Fibroblast of the conjunctiva (primary cell): ENCODE measurements around the gene DOP1B.
"Not testable (repeated sequence)": the region's sequence is repeated elsewhere in the genome, so short reads cannot be mapped to it uniquely, and the experiment has no call there.

ENCODE experiments used
- DNase-seq: peaks from one replicate; pipeline ENCODE4 v3.0.0-alpha.2; 2010; ENCODE audit warnings: low read depth

Gene DOP1B, protein sequence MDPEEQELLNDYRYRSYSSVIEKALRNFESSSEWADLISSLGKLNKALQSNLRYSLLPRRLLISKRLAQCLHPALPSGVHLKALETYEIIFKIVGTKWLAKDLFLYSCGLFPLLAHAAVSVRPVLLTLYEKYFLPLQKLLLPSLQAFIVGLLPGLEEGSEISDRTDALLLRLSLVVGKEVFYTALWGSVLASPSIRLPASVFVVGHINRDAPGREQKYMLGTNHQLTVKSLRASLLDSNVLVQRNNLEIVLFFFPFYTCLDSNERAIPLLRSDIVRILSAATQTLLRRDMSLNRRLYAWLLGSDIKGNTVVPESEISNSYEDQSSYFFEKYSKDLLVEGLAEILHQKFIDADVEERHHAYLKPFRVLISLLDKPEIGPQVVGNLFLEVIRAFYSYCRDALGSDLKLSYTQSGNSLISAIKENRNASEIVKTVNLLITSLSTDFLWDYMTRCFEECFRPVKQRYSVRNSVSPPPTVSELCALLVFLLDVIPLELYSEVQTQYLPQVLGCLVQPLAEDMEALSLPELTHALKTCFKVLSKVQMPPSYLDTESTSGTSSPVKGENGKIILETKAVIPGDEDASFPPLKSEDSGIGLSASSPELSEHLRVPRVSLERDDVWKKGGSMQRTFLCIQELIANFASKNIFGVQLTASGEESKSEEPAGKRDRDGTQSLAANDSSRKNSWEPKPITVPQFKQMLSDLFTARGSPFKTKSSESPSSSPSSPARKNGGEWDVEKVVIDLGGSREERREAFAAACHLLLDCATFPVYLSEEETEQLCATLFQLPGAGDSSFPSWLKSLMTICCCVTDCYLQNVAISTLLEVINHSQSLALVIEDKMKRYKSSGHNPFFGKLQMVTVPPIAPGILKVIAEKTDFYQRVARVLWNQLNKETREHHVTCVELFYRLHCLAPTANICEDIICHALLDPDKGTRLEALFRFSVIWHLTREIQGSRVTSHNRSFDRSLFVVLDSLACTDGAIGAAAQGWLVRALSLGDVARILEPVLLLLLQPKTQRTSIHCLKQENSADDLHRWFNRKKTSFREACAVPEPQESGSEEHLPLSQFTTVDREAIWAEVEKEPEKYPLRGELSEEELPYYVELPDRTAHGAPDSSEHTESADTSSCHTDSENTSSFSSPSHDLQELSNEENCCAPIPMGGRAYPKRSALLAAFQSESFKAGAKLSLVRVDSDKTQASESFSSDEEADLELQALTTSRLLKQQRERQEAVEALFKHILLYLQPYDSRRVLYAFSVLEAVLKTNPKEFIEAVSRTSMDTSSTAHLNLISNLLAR (N-terminal part only)

DNA sequence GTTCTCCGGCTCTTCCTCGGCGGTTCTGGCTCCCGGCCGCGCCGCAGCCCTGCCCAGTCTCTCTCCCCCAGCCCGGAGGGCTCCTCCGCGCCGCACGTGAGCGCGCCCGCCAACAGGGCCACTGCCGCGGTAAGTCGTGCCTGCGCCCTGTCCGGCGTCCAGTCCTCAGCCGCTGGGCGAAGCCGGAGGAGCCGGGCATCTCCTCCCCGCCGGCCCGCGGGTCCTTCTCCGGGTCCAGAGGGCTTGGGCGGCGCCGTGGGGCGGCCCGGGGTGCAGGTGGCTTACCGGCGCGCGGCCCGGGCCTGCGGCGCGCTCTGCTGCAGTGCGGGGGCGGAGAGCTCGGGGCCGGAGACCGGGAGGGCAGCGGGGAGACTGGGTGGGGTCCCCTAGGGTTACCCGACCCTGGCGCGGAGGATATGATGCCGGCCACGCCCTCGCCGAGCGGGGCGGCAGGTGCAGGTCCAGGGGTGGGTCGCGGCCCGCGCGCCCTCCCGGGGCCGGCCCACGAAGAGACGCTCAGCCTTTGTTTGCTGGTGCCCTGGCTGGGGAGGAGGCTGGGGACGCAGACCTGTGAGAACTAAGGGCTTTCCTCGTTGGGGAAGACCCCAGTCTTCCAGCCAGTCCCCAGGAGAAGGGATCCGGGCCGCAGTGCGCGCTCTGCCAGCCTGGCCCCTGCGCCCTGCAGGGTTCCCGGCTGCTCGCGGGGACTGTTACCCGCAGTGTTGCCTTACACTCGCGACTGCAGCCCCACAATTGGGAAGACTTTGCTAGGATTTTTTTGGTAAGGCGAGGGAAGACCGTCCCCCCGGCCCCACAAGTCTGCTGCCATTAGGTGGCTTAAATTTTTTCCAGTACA, at the start of gene DOP1B:
Gene DOP1B (plus strand): TSS at position 10 of the 856 bp plus-strand sequence. CDS start 7,910 bp downstream, outside the sequence.
- no peak for DNase-seq

DNA sequence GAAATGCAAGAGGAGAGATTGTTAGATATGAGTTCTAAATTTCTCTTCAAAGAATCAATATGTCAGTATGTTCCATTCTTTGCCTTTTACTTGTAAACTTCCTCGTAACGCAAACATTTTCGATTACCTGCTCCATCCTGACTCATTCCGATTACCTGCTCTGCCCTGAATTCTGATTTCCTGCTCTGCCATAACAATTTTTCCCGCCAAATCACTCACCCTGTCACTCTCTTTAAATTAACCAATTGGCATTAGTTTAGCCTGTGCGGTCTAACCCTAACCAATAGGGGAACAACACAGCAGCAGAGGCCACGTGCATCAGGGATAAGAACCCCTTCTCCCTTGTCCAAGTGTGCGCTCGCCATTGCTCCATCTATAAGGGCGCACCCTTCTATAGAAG, 46.8 kb upstream of the DOP1B start:
- DNase-seq, result no peak

DNA sequence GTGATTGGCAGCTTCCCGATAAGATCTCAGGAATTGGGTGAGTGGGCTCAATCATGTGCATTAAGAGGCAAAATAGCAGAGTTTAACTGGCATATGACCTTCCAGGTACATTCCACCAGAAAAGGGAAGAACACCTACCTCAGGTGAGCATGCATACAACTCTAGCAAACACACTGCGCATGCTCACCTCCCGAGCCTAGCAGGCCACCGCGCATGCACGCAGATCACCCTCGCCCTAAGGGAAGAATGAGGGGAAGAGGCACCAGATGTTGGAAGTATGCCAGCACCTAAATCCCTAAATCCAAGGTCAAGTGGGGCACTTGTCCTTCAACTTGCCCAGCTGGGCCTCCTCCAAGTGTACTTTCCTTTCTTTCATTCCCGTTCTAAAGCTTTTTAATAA, 45.4 kb upstream of the DOP1B start:
- DNase-seq, result no peak

DNA sequence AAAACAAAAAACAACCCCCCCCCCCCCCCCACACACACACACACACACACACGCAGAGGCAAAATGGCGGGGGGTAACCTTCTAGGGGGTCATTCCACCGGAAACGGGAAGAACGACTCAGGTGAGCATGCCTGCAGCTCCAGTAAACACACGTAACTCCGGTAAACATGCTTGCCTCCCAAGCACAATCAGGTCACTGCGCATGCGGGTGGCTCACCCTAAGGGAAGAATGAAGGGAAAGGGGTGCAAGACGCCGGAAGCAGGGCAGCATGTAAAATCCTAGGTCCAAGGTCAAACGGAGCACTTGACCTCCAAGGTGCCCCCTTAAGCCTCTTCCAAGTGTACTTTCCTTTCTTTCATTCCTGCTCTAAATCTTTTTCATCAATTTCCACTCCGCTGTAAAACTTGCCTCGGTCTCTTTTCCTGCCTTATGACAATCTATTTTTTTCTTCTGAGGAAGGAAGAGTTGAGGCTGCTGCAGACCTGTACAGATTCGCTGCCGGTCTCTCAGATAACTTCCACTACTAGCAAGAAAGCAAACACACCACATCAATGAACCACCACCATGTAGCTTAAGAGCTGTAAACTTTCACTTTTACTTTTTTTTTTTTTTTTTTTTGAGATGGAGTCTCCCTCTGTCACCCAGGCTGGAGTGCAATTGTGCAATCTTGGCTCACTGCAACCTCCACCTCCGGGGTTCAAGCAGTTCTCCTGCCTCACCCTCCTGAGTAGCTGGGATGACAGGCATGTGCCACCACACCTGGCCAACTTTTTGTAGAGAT, 42.8 kb upstream of the DOP1B start:
- no peak for DNase-seq

DNA sequence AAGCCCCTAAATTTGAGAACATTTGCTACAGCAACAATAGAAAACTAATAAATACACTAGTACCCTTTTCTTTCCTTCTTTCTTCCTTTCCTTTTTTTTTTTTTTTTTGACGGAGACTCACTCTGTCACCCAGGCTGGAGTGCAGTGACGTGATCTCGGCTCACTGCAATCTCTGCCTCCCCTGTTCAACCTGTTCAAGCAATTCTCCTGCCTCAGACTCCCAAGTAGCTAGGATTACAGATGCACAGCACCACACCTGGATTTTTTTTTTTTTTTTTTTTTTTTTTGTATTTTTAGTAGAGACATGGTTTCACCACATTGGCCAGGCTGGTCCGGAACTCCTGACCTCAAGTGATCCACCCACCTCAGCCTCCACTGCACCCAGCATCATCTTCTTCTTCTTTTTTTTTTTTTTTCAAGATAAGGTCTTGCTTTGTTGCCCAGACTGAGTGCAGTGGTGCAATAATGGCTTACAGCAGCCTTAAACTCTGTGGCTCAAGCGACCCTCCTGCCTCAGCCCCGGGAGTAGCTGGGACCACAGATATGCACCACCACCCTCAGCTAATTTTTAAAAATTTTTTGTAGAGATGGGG, 41.4 kb upstream of the DOP1B start:
- DNase-seq, result no peak

DNA sequence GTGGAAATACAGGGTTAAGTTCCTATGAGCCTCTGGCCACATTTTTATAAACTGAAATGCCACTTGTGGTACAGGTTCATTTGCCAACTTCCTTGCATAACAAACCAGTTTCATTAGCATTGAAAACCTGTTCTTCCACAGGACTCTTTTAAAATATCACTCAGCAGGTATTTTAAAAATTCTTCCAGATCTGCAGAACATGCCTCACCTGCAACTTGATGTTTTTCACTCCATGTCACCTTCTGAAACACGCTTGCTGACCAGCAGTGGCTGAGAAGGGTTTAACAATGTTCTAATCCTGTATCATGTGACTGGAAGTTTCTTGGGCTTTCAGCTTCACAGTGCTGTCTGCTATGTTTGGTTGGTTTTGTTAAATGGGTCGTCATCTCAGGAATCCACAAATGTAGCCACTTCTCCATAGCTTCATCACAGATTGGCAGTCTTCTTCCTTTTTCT, 39.3 kb upstream of the DOP1B start:
- DNase-seq, result no peak

DNA sequence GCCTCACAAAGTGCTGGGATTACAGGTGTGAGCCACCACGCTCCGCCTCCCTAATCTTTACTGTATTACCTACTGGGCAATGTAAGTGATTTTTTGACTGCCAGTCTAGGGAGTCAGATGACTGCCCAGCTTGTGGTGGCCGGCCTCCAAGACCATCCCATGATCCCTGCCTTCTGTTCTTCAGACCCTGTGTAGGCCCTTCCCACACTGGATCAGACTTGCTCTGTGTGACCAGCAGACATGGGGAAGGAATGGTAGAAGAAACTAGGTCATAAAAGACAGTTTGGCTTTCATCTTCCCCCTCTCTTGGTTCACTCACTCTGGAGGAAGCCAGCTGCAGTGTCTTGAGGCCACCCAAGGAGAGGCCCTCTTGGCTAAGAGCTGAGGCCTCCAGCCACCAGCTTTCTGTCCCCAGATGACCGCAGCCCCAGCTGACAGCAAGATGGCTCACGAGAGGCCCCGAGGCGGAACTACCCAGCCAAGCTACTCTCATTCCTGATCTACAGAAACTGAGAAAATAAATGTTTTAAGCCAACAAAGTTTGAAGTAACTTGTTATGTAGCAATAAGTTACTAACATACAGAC, 36.2 kb upstream of the DOP1B start:
- DNase-seq, result no peak

DNA sequence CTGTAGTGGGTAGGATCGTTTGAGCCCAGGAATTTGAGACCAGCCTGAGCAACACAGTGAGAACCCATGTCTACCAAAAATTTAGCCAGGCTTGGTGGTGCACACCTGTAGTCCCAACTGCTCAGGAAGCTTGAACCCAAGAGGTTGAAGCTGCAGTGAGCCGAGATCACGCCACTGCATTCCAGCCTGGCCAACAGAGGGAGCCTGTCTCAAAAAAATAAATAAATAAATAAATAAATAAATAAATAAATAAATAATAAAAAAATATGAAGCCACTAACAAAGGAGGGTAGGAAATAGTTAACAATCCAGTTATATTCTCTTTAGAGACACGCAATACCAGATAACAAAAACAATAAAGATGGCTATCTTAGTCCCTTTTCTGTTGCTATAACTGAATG, 33.6 kb upstream of the DOP1B start:
- no peak for DNase-seq

DNA sequence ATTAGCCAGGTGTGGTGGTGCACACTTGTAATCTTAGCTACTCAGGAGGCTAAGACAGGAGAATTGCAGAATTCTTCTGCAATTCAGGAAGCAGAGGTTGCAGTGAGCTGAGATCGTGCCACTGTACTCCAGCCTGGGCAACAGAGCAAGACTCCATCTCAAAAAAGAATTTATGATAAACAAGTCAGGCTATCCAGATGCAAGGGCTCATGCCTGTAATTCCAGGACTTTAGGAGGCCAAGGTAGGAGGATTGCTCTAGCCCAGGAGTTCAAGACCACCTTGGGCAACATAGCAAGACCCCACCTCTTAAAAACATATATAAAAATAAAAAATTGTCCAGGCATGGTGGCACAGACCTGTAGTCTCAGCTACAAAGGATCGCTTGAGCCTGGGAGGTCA, 32.2 kb upstream of the DOP1B start:
- DNase-seq, result no peak

DNA sequence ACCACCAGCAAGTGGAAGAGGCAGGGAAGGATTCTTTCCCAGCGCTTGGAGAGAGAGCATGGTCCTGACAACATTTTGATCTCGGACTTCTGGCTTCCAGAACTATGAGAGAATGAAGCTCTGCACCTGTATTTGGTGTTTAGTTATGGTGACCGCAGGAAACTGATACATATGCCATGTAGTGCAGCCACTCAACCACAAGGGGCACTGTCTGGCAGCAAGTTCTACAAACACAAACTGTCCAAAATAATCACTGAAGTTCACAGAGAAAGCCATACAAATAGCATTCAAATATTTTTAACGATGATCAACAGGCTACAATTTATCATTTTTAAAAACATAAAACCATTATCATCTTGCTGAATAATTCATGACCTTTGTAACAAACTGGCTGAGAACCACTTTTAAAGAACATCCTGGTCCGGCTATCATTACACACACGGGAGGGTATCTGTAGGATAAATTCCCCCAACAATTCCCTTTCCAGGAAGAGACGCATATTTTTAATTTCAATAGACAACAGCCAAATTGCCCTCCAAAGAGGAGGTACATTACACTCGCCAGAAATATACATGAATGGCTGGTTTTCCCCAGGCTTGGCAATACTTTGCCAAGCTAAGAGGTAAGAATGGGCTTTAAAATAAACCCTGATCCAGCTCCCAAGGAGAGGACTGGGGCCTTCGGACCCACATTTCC, 31.0 kb upstream of the DOP1B start:
- no peak for DNase-seq

DNA sequence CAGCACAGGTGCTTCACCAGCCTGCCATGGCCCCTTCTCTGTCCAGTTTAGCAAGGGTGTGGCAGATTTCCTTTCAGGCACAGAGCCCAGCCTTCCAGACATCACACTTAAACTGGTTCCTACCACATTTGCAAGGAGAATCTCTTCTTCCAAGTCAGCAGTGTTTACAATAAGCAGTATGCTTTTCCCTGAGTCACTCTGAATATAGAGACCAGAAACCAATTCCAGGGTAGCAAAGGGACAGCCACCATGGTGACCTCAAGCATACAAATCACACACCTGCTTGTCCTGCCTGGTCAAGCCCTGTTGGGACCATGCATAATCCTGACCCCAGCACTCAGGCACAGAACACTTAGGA, 30.4 kb upstream of the DOP1B start:
- DNase-seq, result no peak

DNA sequence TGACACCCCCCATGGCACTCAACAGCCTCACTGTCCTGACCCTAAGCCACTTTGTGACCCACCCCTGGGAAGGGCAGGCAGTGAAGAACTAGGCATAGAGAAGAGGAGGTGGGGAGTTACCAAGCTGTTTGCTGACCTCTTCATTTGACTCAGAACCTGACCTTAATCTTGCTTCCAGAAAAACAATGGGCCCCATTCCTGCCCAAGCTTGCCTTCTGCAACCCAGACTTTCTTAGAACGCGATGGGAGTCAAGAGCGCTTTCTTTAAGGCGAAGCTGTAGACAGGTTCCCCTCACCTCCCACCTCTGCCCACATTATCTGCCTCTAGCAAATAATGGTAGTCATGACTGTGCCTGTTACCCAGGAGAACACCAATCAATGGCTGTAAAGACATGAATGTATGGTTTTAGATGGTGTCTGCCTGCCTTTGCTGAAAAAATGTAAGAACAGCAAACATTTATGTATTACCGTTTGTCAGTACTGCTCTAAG, 30.0 kb upstream of the DOP1B start:
- DNase-seq, result no peak

DNA sequence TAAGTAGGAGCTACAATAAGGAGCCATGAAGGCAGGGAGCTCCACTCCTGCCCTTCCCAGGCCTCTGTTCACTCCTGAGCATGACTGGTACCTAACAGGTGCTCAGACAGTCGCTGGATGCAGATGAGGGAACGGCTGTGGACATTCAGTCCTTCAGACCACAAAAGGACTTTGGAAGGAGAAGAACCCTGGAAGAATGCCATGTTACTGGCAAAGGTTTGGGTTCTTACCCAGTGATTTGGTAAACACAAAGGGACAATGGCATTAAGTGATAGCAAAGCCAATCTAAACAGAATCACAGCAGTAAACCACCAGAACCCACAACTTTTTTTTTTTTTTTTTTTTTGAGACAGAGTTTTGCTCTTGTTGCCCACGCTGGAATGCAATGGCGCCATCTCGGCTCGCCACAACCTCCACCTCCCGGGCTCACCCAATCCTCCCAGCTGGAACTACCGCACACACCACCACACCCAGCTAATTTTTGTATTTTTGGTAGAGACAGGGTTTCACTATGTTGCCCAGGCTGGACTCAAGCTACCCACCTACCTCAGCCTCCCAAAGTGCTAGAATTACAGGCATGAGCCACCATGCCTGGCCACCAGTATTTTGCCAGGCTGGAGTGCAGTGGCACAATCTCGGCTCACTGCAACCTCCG, 29.2 kb upstream of the DOP1B start:
- DNase-seq, result no peak

DNA sequence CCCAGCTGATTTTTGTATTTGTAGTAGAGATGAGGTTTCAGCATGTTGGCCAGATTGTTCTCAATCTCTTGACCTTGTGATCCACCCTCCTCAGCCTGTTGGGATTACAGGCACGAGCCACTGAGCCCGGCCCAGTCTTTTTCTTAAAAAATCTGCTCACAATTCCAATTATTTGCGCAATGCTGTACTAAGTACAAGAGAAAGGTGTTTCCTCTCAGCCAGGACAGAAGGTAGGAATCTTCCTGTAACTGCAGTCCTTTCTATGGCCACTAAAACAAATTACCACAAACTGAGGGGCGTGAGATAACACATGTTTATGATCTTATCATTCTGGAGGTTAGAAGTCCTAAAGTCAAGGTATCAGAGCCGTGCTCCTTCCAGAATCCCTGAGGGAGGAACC, 28.6 kb upstream of the DOP1B start:
- DNase-seq, result no peak

DNA sequence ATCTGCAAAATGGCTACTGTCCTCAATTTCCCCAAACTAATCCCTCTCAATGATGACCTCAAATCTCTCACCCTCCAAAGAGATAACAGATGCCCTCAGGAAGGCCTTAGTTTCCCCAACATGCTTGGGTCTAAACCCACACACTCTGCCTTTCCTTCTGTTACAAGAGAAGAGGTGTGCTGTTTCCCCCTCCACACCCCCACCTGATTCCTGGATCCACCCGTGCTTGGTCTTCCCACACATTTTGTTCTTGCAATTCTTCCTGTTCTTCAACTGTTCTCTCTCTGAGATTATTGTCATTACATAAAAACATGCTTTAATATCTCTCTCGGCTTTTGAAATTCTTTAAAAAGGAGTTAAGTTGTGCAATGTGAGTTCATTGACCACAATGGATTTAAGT, 27.4 kb upstream of the DOP1B start:
- DNase-seq, result no peak

DNA sequence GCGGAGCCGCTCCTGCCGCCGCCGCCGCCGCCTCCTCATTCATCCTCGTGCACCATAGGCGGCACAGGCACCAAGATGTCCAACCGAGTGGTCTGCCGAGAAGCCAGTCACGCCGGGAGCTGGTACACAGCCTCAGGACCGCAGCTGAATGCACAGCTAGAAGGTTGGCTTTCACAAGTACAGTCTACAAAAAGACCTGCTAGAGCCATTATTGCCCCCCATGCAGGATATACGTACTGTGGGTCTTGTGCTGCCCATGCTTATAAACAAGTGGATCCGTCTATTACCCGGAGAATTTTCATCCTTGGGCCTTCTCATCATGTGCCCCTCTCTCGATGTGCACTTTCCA, 26.2 kb upstream of the DOP1B start:
- DNase-seq, result not testable (repeated sequence)

DNA sequence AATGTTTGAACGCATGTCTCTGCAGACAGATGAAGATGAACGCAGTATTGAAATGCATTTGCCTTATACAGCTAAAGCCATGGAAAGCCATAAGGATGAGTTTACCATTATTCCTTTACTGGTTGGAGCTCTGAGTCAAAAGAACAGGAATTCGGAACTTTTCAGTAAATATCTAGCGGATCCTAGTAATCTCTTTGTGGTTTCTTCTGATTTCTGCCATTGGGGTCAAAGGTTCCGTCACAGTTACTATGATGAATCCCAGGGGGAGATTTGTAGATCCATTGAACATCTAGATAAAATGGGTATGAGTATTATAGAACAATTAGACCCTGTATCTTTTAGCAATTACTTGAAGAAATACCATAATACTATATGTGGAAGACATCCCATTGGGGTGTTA, 25.8 kb upstream of the DOP1B start:
- not testable (repeated sequence) for DNase-seq

DNA sequence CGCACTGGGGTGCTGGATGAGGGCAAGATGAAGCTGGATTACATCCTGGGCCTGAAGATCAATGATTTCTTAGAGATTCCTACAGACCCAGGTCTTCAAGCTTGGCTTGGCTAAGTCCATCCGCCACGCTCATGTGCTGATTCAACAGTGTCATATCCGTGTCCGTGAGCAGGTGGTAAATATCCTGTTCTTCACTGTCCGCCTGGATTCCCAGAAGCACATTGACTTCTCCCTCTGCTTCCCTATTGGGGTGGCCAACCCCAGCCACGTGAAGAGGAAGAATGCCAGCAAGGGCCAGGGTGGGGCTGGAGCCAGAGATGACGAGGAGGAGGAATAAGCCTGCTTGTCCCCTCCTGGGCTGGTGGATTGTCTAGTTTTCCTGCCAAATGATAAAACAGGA, 23.9 kb upstream of the DOP1B start:
- no peak for DNase-seq
